ENCODE measurements around the gene C1orf74. TPM values are rescaled to one million over a fixed set of nuclear protein-coding genes. Genes with fewer than 3 reads are reported as not detected.
A peak's percentile ranks its signal among the peaks of the same experiment; 100 is the strongest.

C1orf74 gene
- polyA plus RNA-seq, 1 of the 3 experiments (the other 2 are of a cell fraction): 1.5 TPM

GRCh38 chr1:209802117-209802779, 17.9 kb upstream of the C1orf74 start:
- H3K27ac ChIP-seq (ENCODE audit: low read depth in 2 of 2, low read length in 1 of 2): peak overlapping the region; percentile 89 to 97
- peak; percentile 81 for TF ChIP-seq GATA2 (CRISPR knock-in tag; IDR thresholded peaks at IDR 0.05)
- no peak for TF ChIP-seq FOSL2 (IDR thresholded peaks at IDR 0.05; ENCODE audit: borderline replicate concordance, low read depth)
- TF ChIP-seq RCOR1 (IDR thresholded peaks at IDR 0.05; ENCODE audit: low read length): peak; percentile 31; the same call in 1 of the 2 replicates
- TF ChIP-seq CHD2 (IDR thresholded peaks at IDR 0.05; ENCODE audit: low read length, partially characterized antibody): peak; percentile 27
- TF ChIP-seq EP300 (IDR thresholded peaks at IDR 0.05; ENCODE audit: borderline replicate concordance in 1 of 2, low read depth in 1 of 2, low read length in 1 of 2): peak; percentile 10 to 35; a peak in 1 of 4 replicates
- peak; percentile 24; the same call in 1 of the 2 replicates for TF ChIP-seq TCF12 (IDR thresholded peaks at IDR 0.05)
- TF ChIP-seq RXRA (IDR thresholded peaks at IDR 0.05; ENCODE audit: borderline replicate concordance, low read depth): no peak
- TF ChIP-seq FOXJ3 (CRISPR knock-in tag; IDR thresholded peaks at IDR 0.05): 0 out of 2 replicates have a peak, but pooled peaks have one; percentile 15
- no peak for TF ChIP-seq PBX3 (IDR thresholded peaks at IDR 0.05)
- CTCF ChIA-PET: interaction anchor here (1.1 to 5.0 kb wide), 5 partner anchors 12 to 225 kb away, joined by 3 to 33 read pairs (median 3); partner anchors contain the start of gene UTP25
- H3K27me3 ChIP-seq (ENCODE audit: insufficient read depth): no peaks in the 10 kb centered on the region
- POLR2A ChIA-PET: interaction anchor here (1.0 to 1.2 kb wide), 3 partner anchors 9 to 18 kb away, joined by 4 read pairs; partner anchors contain the start of gene C1orf74
- H3K4me2 ChIP-seq: peak overlapping the region; percentile 69
- no peak overlapping the region; a peak in 1 of 4 replicates for H3K4me3 ChIP-seq (ENCODE audit: low read depth in 2 of 2, low read length in 1 of 2)
- H3K4me1 ChIP-seq (ENCODE audit: control insufficient read depth in 1 of 2, insufficient read depth in 2 of 2, low read depth in 1 of 2, low read length in 1 of 2): peaks cover 17 to 36% of the 10 kb centered on the region in 2 experiments
- no peaks in the 10 kb centered on the region for H3K9me2 ChIP-seq
- peak overlapping the region; percentile 43; the same call in 1 of the 2 replicates for H3K9ac ChIP-seq
- no peaks in the 10 kb centered on the region for H3K36me3 ChIP-seq (replicated peaks in 1 of 2; ENCODE audit: control insufficient read depth in 1 of 2, insufficient read depth in 2 of 2, low read length in 1 of 2)
- no peaks in the 10 kb centered on the region for H4K20me1 ChIP-seq (ENCODE audit: insufficient read depth)
- H3K9me3 ChIP-seq: no peaks in the 10 kb centered on the region
- H3F3A ChIP-seq (replicated peaks; ENCODE audit: insufficient read depth): peaks cover 13% of the 10 kb centered on the region
- no peaks in the 10 kb centered on the region for H3K79me2 ChIP-seq (ENCODE audit: insufficient read depth)
- peak; percentile 65 for DNase-seq
- H2AFZ ChIP-seq (ENCODE audit: low read depth): no peak overlapping the region
- WGBS (ENCODE audit: low lambda C conversion rate): 90% methylated on average over 4 of the region's 4 CpGs

- DNase-seq: peak; percentile 64
- Histone ChIP-seq H4K20me1 (ENCODE audit: insufficient read depth) (no peaks in the 10 kb centered on the region), H2AFZ (ENCODE audit: low read depth) (peak overlapping the region; percentile 7; the same call in 1 of the 2 replicates), H3K4me2 (peak overlapping the region; percentile 69), H3K79me2 (ENCODE audit: insufficient read depth) (no peaks in the 10 kb centered on the region), H3K27me3 (ENCODE audit: insufficient read depth) (no peaks in the 10 kb centered on the region), H3K27ac (ENCODE audit: low read depth in 2 of 2, low read length in 1 of 2) (peak overlapping the region; percentile 89 to 97), H3F3A (replicated peaks; ENCODE audit: insufficient read depth) (peaks cover 11% of the 10 kb centered on the region), H3K36me3 (replicated peaks in 1 of 2; ENCODE audit: control insufficient read depth in 1 of 2, insufficient read depth in 2 of 2, low read length in 1 of 2) (no peaks in the 10 kb centered on the region), H3K9me2 (no peaks in the 10 kb centered on the region), H3K4me1 (ENCODE audit: control insufficient read depth in 1 of 2, insufficient read depth in 2 of 2, low read depth in 1 of 2, low read length in 1 of 2) (peaks cover 16 to 36% of the 10 kb centered on the region in 2 experiments; a peak in 3 of 4 replicates), H3K9me3 (no peaks in the 10 kb centered on the region), H3K9ac (peak overlapping the region; percentile 43; the same call in 1 of the 2 replicates), H3K4me3 (ENCODE audit: low read depth in 2 of 2, low read length in 1 of 2) (peak overlapping the region in 1 of 2 experiments; percentile 27; a peak in 1 of 4 replicates)
- 14% methylated on average over 5 of the region's 5 CpGs for WGBS (ENCODE audit: low lambda C conversion rate)
- CTCF ChIA-PET: interaction anchor here (0.9 to 5.0 kb wide), 5 partner anchors 11 to 224 kb away, joined by 3 to 33 read pairs (median 3); partner anchors contain the start of gene UTP25
- POLR2A ChIA-PET: interaction anchor here (0.6 to 1.2 kb wide), 4 partner anchors 10 to 17 kb away, joined by 3 to 4 read pairs (median 4); partner anchors contain the start of gene C1orf74
- TF ChIP-seq TEAD4 (IDR thresholded peaks at IDR 0.05; ENCODE audit: borderline replicate concordance, insufficient read depth): peak; percentile 60; the same call in 1 of the 2 replicates
- TF ChIP-seq CHD2 (IDR thresholded peaks at IDR 0.05; ENCODE audit: low read length, partially characterized antibody): peak; percentile 10
- TF ChIP-seq NRF1 (IDR thresholded peaks at IDR 0.05; ENCODE audit: low read depth, low read length): no peak
- no peak for TF ChIP-seq PBX3 (IDR thresholded peaks at IDR 0.05)
- TF ChIP-seq JUND (IDR thresholded peaks at IDR 0.05): peak; percentile 40; the same call in 1 of the 2 replicates
- TF ChIP-seq, protein P1, sequence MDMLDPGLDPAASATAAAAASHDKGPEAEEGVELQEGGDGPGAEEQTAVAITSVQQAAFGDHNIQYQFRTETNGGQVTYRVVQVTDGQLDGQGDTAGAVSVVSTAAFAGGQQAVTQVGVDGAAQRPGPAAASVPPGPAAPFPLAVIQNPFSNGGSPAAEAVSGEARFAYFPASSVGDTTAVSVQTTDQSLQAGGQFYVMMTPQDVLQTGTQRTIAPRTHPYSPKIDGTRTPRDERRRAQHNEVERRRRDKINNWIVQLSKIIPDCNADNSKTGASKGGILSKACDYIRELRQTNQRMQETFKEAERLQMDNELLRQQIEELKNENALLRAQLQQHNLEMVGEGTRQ (IDR thresholded peaks at IDR 0.05; ENCODE audit: borderline replicate concordance, low read depth, low read length): no peak
- TF ChIP-seq TCF12 (IDR thresholded peaks at IDR 0.05): peak; percentile 84
- TF ChIP-seq ZBTB33 (IDR thresholded peaks at IDR 0.05; ENCODE audit: borderline replicate concordance, low read depth): no peak
- TF ChIP-seq RXRA (IDR thresholded peaks at IDR 0.05; ENCODE audit: borderline replicate concordance, low read depth): peak; percentile 48; the same call in 1 of the 2 replicates
- TF ChIP-seq MEF2A (IDR thresholded peaks at IDR 0.05; ENCODE audit: borderline replicate concordance, low read depth): peak; percentile 87
- peak in 1 of 2 experiments; percentile 51; a peak in 1 of 4 replicates for TF ChIP-seq EP300 (IDR thresholded peaks at IDR 0.05; ENCODE audit: borderline replicate concordance in 1 of 2, low read depth in 1 of 2, low read length in 1 of 2)
- peak; percentile 64; the same call in 1 of the 2 replicates for TF ChIP-seq FOXM1 (IDR thresholded peaks at IDR 0.05; ENCODE audit: low read depth)
- TF ChIP-seq NFIC (IDR thresholded peaks at IDR 0.05; ENCODE audit: borderline replicate concordance): peak; percentile 73
These were observed 16.9 kb upstream of the C1orf74 start for GRCh38 chr1:209800984-209801834.
